GM21717 (cell line): ENCODE results near the gene DBF4.

ENCODE experiments used
- ATAC-seq: cut with Tn5 transposase; IDR thresholded peaks from one replicate; pipeline ENCODE4 v1.9.1; 2021; ENCODE audit warnings: mild to moderate bottlenecking, moderate library complexity; ENCODE audit not compliant: unreplicated experiment

DBF4 gene

GRCh38 chr7:87948371-87948770 is 72.1 kb downstream of the DBF4 start:
- no peak for ATAC-seq
